HepG2 (cell line): Measurements from ENCODE around the gene SELENOM. TPM values are rescaled to one million over a fixed set of nuclear protein-coding genes. Genes with fewer than 3 reads are reported as not detected.
A peak's percentile ranks its signal among the peaks of the same experiment; 100 is the strongest.

ENCODE experiments used
- ARNT ChIP-seq: fragments of 450-650 bp; IDR thresholded peaks from 2 replicates; pipeline ENCODE4 v1.6.1; 2017
- EEA1 ChIP-seq: sonication (generic); formaldehyde crosslinking; IDR thresholded peaks from 2 replicates; pipeline ENCODE4 v1.5.1; 2020; ENCODE audit warnings: mild to moderate bottlenecking, missing genetic modification reagents, borderline replicate concordance
- ETV6 ChIP-seq: sonication (generic); formaldehyde crosslinking; conservative IDR thresholded peaks from 2 replicates; pipeline ENCODE4 v1.4.0; 2020; ENCODE audit warnings: missing genetic modification reagents
- FOXP1 ChIP-seq, 2 experiments: fragments of 450-650 bp in 1 of 2; IDR thresholded peaks; 2 replicates each; pipeline ENCODE4 v1.6.1; 2017 to 2018; ENCODE audit warnings: antibody characterized with exemption in 1 of 2
- HDAC2 ChIP-seq: sonication (generic); formaldehyde crosslinking; IDR thresholded peaks from 2 replicates; pipeline ENCODE4 v1.4.0; 2020; ENCODE audit warnings: missing genetic modification reagents
- MZF1 ChIP-seq: sonication (generic); formaldehyde crosslinking; IDR thresholded peaks from 2 replicates; pipeline ENCODE4 v1.8.1; 2023; ENCODE audit warnings: mild to moderate bottlenecking, missing genetic modification reagents, borderline replicate concordance
- NCOA1 ChIP-seq: sonication (generic); formaldehyde crosslinking; IDR thresholded peaks from 2 replicates; pipeline ENCODE4 v1.9.0; 2021; ENCODE audit warnings: missing genetic modification reagents
- NFKBIZ ChIP-seq: IDR thresholded peaks from 2 replicates; pipeline ENCODE4 v1.6.1; 2018; ENCODE audit warnings: missing genetic modification reagents, missing compliant biosample characterization
- NR2F6 ChIP-seq, 2 experiments: IDR thresholded peaks; 2 replicates each; pipeline ENCODE4 v1.6.1; 2016; ENCODE audit warnings: antibody characterized with exemption in 1 of 2, mild to moderate bottlenecking in 1 of 2
- RFXANK ChIP-seq: IDR thresholded peaks from 2 replicates; pipeline ENCODE4 v1.6.1; 2016
- SALL2 ChIP-seq: sonication (generic); formaldehyde crosslinking; IDR thresholded peaks from 2 replicates; pipeline ENCODE4 v1.8.1; 2023; ENCODE audit warnings: mild to moderate bottlenecking, missing genetic modification reagents, inconsistent platforms
- SIN3A ChIP-seq: IDR thresholded peaks from 2 replicates; pipeline ENCODE4 v1.6.1; 2011; ENCODE audit warnings: low read depth, mild to moderate bottlenecking, control low read depth, low read length, borderline replicate concordance
- SIN3B ChIP-seq: fragments of 150-350 bp; IDR thresholded peaks from 2 replicates; pipeline ENCODE4 v1.6.1; 2014; ENCODE audit warnings: low read length
- SMARCC2 ChIP-seq: fragments of 450-650 bp; IDR thresholded peaks from 2 replicates; pipeline ENCODE4 v1.6.1; 2017; ENCODE audit warnings: antibody characterized with exemption, mild to moderate bottlenecking
- SMARCE1 ChIP-seq: fragments of 450-650 bp; IDR thresholded peaks from 2 replicates; pipeline ENCODE4 v1.6.1; 2017; ENCODE audit warnings: borderline replicate concordance
- XRCC5 ChIP-seq: fragments of 200-400 bp; formaldehyde crosslinking; optimal IDR thresholded peaks from 2 replicates; pipeline ENCODE3; 2017; ENCODE audit warnings: mild to moderate bottlenecking, low read length
- ZBTB10 ChIP-seq: sonication (generic); formaldehyde crosslinking; IDR thresholded peaks from 2 replicates; pipeline ENCODE4 v1.4.0; 2020; ENCODE audit warnings: missing genetic modification reagents, borderline replicate concordance
- ZNF121 ChIP-seq: sonication (generic); formaldehyde crosslinking; IDR thresholded peaks from 2 replicates; pipeline ENCODE4 v1.5.0; 2020; ENCODE audit warnings: mild to moderate bottlenecking, missing genetic modification reagents
- ZNF33A ChIP-seq: sonication (generic); formaldehyde crosslinking; IDR thresholded peaks from 2 replicates; pipeline ENCODE4 v1.5.1; 2020; ENCODE audit warnings: missing genetic modification reagents, mild to moderate bottlenecking, moderate library complexity, borderline replicate concordance
- ZNF615 ChIP-seq: sonication (generic); formaldehyde crosslinking; IDR thresholded peaks from 2 replicates; pipeline ENCODE4 v1.5.0; 2020; ENCODE audit warnings: mild to moderate bottlenecking, missing genetic modification reagents, borderline replicate concordance
- ZNF816 ChIP-seq: sonication (generic); formaldehyde crosslinking; IDR thresholded peaks from 2 replicates; pipeline ENCODE4 v1.8.0; 2022; ENCODE audit warnings: missing genetic modification reagents, mild to moderate bottlenecking, borderline replicate concordance
- polyA plus RNA-seq, 8 experiments: library from polyadenylated mRNA; depleted of rRNA in 3 of 8; stranded (reverse) in 7 of 8; unstranded in 1 of 8; fragments of >200 nt; fragmentation: Illumina TruSeq in 4 of 8; extraction: Trizol in 4 of 8; gene quantifications; 2 replicates each; pipeline versions ENCODE4 v1.2.1 to v1.2.3, GENCODE V29; 2011 to 2016; ENCODE audit warnings: low read depth in 4 of 8, missing spikeins in 1 of 8, mixed read lengths in 1 of 8; ENCODE audit not compliant: insufficient read depth in 1 of 8
- total RNA-seq, 5 experiments: library from RNA; depleted of rRNA; stranded (reverse); fragments of >200 nt; fragmentation: Illumina TruSeq; extraction: Trizol; gene quantifications; 2 replicates each; pipeline ENCODE4 v1.2.3, GENCODE V29; 2016; ENCODE audit warnings: low read depth in 1 of 5
- TF ChIP-seq, protein P1 (sequence below): sonication (generic); formaldehyde crosslinking; IDR thresholded peaks from 2 replicates; pipeline ENCODE4 v1.8.0; 2022; ENCODE audit warnings: mild to moderate bottlenecking, missing genetic modification reagents, borderline replicate concordance
- TF ChIP-seq, protein P2 (sequence below): sonication (generic); formaldehyde crosslinking; IDR thresholded peaks from 2 replicates; pipeline ENCODE4 v1.5.1; 2020; ENCODE audit warnings: missing genetic modification reagents, mild to moderate bottlenecking, borderline replicate concordance
- TF ChIP-seq, protein P3 (sequence below): sonication (generic); formaldehyde crosslinking; IDR thresholded peaks from 2 replicates; pipeline ENCODE4 v1.5.0; 2020; ENCODE audit warnings: mild to moderate bottlenecking, missing genetic modification reagents, borderline replicate concordance

The SELENOM gene
- total and polyA plus RNA-seq, 2 of the 13 experiments (the other 11 are each of a cell fraction or from before 2014, with no cell fraction given), result 4.1 to 4.3 TPM

GRCh38 chr22:31079095-31079642 lies 28.2 kb downstream of the SELENOM start (continued):
- no peak for TF ChIP-seq SMARCC2
- TF ChIP-seq NFKBIZ, result no peak
- TF ChIP-seq, protein P1, sequence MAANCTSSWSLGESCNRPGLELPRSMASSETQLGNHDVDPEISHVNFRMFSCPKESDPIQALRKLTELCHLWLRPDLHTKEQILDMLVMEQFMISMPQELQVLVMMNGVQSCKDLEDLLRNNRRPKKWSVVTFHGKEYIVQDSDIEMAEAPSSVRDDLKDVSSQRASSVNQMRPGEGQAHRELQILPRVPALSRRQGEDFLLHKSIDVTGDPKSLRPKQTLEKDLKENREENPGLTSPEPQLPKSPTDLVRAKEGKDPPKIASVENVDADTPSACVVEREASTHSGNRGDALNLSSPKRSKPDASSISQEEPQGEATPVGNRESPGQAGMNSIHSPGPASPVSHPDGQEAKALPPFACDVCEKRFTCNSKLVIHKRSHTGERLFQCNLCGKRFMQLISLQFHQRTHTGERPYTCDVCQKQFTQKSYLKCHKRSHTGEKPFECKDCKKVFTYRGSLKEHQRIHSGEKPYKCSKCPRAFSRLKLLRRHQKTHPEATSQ (CRISPR knock-in tag), result 0 out of 2 replicates have a peak, but pooled peaks have one; percentile 52
- TF ChIP-seq, protein P2, sequence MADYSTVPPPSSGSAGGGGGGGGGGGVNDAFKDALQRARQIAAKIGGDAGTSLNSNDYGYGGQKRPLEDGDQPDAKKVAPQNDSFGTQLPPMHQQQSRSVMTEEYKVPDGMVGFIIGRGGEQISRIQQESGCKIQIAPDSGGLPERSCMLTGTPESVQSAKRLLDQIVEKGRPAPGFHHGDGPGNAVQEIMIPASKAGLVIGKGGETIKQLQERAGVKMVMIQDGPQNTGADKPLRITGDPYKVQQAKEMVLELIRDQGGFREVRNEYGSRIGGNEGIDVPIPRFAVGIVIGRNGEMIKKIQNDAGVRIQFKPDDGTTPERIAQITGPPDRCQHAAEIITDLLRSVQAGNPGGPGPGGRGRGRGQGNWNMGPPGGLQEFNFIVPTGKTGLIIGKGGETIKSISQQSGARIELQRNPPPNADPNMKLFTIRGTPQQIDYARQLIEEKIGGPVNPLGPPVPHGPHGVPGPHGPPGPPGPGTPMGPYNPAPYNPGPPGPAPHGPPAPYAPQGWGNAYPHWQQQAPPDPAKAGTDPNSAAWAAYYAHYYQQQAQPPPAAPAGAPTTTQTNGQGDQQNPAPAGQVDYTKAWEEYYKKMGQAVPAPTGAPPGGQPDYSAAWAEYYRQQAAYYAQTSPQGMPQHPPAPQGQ, result no peak
- no peak for TF ChIP-seq ETV6 (CRISPR knock-in tag)
- TF ChIP-seq ZNF33A (CRISPR knock-in tag), result no peak
- no peak for TF ChIP-seq NR2F6 (IDR thresholded peaks at IDR 0.05)
- peak; percentile 41; the same call in 1 of the 2 replicates for TF ChIP-seq NR2F6 (CRISPR knock-in tag; IDR thresholded peaks at IDR 0.05)
- peak; percentile 58; the same call in 1 of the 2 replicates for TF ChIP-seq ZBTB10
- no peak for TF ChIP-seq ZNF615
- no peak for TF ChIP-seq SIN3A
- no peak for TF ChIP-seq SMARCE1
- no peak for TF ChIP-seq MZF1 (CRISPR knock-in tag)
- no peak for TF ChIP-seq EEA1 (CRISPR knock-in tag)
- TF ChIP-seq RFXANK, result no peak
- TF ChIP-seq FOXP1 (IDR thresholded peaks at IDR 0.05), result no peak
- peak; percentile 92 for TF ChIP-seq FOXP1 (CRISPR knock-in tag; IDR thresholded peaks at IDR 0.05)
- TF ChIP-seq SIN3B, result no peak
- no peak for TF ChIP-seq HDAC2
- TF ChIP-seq NCOA1, result no peak
- TF ChIP-seq ZNF816 (CRISPR knock-in tag), result no peak
- peak; percentile 71 for TF ChIP-seq XRCC5
- TF ChIP-seq ARNT, result no peak
- TF ChIP-seq ZNF121 (CRISPR knock-in tag), result no peak
- TF ChIP-seq, protein P3, sequence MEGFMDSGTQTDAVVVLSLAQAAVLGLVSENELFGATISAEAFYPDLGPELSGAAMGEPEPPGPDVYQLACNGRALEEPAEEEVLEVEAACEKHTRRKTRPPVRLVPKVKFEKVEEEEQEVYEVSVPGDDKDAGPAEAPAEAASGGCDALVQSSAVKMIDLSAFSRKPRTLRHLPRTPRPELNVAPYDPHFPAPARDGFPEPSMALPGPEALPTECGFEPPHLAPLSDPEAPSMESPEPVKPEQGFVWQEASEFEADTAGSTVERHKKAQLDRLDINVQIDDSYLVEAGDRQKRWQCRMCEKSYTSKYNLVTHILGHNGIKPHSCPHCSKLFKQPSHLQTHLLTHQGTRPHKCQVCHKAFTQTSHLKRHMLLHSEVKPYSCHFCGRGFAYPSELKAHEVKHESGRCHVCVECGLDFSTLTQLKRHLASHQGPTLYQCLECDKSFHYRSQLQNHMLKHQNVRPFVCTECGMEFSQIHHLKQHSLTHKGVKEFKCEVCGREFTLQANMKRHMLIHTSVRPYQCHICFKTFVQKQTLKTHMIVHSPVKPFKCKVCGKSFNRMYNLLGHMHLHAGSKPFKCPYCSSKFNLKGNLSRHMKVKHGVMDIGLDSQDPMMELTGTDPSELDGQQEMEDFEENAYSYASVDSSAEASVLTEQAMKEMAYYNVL (CRISPR knock-in tag), result no peak
- TF ChIP-seq SALL2 (CRISPR knock-in tag), result peak; percentile 61; the same call in 1 of the 2 replicates
